ENCODE data around the gene ZNRF3.

ZNRF3 gene

DNA sequence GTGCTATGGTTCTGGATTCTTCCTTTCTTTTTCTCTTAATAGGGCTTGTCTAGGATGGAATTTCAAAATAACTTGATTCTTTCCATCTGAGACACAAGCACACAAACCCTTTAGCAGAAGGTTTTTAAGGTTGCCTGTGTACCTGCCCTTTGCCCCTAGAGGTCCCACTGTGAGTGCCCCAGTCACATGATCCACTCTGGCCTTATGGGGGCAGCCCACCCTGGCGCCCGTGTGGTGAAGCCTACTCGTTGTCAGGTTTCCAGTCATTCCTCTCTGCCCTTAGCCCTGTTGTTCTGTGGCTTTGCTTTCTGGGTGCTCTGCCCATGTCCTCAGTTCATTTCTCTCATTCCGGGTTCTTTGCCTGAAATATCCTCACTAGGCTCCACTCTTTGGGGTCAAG, 51.8 kb downstream of the ZNRF3 start:
- DNase-seq (ENCODE audit: low read depth) = no peak
- TF ChIP-seq, protein P1, sequence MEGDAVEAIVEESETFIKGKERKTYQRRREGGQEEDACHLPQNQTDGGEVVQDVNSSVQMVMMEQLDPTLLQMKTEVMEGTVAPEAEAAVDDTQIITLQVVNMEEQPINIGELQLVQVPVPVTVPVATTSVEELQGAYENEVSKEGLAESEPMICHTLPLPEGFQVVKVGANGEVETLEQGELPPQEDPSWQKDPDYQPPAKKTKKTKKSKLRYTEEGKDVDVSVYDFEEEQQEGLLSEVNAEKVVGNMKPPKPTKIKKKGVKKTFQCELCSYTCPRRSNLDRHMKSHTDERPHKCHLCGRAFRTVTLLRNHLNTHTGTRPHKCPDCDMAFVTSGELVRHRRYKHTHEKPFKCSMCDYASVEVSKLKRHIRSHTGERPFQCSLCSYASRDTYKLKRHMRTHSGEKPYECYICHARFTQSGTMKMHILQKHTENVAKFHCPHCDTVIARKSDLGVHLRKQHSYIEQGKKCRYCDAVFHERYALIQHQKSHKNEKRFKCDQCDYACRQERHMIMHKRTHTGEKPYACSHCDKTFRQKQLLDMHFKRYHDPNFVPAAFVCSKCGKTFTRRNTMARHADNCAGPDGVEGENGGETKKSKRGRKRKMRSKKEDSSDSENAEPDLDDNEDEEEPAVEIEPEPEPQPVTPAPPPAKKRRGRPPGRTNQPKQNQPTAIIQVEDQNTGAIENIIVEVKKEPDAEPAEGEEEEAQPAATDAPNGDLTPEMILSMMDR (conservative IDR thresholded peaks at IDR 0.05; ENCODE audit: low read length) = no peak
- H3K4me3 ChIP-seq (ENCODE audit: low read length) = no peak overlapping the region

DNA sequence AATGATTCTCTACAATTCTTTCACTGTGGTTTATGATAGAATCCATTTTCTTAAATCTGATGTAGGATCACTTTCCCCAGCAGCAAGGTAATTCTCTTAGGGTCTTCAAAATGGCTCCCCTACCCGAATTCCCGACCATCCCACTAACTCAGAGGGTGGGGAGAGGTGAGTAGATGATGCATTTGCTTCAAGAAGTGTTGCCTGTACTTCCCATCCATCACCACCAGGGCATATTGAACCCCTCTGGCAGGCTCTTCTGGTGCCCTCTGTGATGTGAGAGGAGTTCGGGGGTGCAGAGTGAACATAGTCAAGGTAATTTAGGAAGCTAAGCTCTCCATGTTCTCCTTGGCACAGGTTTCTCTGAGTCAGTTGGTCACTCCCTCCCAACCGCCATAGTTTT, 52.3 kb downstream of the ZNRF3 start:
- no peak overlapping the region for H3K4me3 ChIP-seq (ENCODE audit: low read length)
- no peak for DNase-seq (ENCODE audit: low read depth)
- TF ChIP-seq, protein P1 (conservative IDR thresholded peaks at IDR 0.05; ENCODE audit: low read length) = no peak; the same call in 1 of the 2 replicates

DNA sequence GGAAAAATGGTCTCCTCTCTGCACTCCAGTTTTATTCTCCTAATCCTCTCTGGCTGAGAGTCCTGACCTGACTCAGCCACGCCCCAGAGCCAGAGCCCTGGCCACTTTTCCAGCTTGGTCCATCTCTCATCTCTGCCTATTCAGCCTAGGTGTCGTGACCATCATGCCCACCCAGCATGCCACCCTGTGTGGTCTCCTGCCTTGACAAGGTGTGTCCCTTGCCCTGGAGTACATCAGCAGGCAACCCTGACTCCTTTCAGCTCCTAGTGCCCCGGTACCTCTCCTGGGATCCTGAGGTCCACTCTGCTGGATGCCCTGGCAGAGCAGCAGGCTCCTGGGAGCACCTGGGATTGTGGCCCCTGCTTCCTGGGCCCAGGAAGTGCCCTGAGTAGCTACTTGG, 52.8 kb downstream of the ZNRF3 start:
- no peak overlapping the region for H3K4me3 ChIP-seq (ENCODE audit: low read length)
- DNase-seq (ENCODE audit: low read depth) = no peak
- TF ChIP-seq, protein P1 (conservative IDR thresholded peaks at IDR 0.05; ENCODE audit: low read length) = no peak

DNA sequence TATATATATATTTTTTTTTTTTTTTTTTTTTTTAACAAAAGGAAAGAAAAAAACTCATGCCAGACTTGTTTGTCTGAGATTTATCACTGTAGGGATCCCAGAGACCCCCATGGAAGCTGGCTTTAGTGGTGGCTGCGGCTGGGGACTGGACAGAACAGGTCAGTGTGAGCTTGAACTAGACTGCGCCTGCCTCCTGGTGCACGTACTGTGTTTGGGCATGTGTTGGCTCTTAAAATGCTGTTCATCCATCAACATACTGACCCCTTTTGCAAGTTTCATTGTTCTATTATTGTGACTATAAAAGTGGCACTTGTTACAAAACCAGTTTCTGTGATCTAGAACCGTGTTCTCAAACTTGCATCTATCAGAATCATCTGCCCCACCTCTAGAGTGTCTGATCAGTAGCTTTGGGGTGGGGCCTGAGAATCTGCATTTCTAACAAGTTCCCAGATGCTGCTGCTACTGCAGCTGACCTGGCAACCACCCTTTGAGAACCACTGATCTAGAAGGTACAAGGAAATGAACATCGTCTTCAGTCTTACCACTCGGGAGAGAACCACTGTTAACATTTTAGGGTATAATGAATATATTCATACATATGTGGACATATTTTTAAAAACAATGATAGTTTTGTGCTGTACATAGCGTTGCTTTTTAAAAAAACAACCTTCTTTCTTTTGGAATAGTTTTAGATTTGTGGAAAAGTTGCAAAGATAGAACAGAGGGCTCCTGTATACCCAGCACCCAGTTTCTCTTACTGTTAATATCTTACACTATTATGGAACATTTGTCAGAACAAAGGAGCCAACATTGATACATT, 54.0 kb downstream of the ZNRF3 start:
- no peak overlapping the region for H3K4me3 ChIP-seq (ENCODE audit: low read length)
- TF ChIP-seq, protein P1 (conservative IDR thresholded peaks at IDR 0.05; ENCODE audit: low read length) = no peak
- DNase-seq (ENCODE audit: low read depth) = no peak

DNA sequence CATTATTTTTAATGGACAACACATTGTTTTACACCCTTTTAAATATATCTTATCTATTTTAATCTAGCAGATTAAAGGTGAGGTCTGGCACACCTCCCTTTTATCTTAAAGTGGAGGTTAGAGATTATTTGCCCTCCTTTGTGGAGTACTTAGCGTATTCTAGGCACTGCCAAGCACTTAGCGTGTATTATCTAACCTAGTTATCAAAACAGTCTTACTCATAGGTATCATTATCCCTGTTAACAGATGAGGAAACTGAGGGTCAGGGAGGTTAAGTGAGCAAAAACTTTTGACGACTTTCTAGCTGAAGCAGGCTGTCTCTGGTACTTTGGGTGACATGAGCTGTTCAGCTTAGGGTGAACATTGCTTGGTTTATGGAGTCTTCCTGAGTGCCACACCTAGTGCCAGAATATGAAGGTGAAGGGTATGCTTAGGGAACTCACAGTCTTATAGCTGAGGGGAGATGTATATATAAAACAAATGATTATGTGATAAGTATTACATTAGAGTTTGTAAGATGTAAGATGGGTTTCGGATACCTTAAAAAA, 55.0 kb downstream of the ZNRF3 start:
- no peak for DNase-seq (ENCODE audit: low read depth)

DNA sequence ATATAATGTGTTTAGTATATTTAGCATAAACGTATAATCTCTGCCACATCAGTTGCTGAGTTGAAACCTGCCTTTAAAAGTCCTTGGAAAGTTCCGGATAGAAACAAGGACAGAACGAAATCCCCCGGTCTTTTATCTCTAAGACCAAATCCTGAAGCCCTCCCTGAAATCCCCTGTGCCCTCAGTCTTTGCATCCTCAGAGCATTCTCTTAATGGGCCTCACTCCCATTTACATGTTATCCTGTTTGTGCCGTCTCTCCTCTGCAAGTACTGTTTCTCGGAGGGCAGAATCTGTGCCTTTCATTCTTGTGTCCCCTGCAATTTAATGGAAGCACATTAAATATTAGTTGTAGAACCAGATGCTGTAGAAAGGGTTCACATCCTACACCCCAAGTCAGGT, 56.0 kb downstream of the ZNRF3 start:
- TF ChIP-seq, protein P1 (conservative IDR thresholded peaks at IDR 0.05; ENCODE audit: low read length) = no peak
- H3K4me3 ChIP-seq (ENCODE audit: low read length) = no peak overlapping the region
- DNase-seq (ENCODE audit: low read depth) = no peak

More for the DNA sequence above, 55.0 kb downstream of the ZNRF3 start:
- TF ChIP-seq, protein P1 (conservative IDR thresholded peaks at IDR 0.05; ENCODE audit: low read length) = no peak
- no peak overlapping the region for H3K4me3 ChIP-seq (ENCODE audit: low read length)

DNA sequence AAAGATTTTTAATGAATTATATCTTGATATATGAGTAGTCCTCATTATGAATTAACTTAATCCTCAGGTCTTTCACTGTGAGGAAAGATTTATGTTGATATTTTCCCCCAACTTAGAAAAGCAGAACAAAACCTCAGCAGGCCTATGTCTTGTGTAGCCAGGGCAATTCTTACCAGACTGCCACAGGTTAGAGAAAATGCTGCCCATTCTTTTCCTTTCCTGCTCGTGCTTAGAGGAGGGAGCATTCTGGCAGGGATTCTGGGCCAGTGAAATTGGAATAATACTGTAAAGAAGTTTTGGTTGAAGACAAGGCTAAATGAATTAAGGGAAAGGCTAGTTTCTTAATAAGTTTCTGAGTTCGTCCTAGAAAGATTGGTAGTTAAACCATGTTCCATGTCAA, 56.6 kb downstream of the ZNRF3 start:
- TF ChIP-seq, protein P1 (conservative IDR thresholded peaks at IDR 0.05; ENCODE audit: low read length) = no peak
- DNase-seq (ENCODE audit: low read depth) = no peak
- H3K4me3 ChIP-seq (ENCODE audit: low read length) = no peak overlapping the region

Measured in AG10803 (cell line).